HepG2 (cell line): ENCODE data around the gene MEX3A. TPM values are rescaled to one million over a fixed set of nuclear protein-coding genes. Genes with fewer than 3 reads are reported as not detected.
A peak's percentile ranks its signal among the peaks of the same experiment; 100 is the strongest.

Source experiments
- AGO2 ChIP-seq: fragments of 200-400 bp; formaldehyde crosslinking; optimal IDR thresholded peaks from 2 replicates; pipeline ENCODE3; 2017; ENCODE audit warnings: mild to moderate bottlenecking, low read depth, low read length, moderate library complexity
- BORCS8-MEF2B ChIP-seq: sonication (generic); formaldehyde crosslinking; IDR thresholded peaks from 2 replicates; pipeline ENCODE4 v1.8.0; 2022; ENCODE audit warnings: mild to moderate bottlenecking, missing genetic modification reagents
- JUN ChIP-seq: sonication (generic); formaldehyde crosslinking; IDR thresholded peaks from 2 replicates; pipeline ENCODE4 v1.4.0; 2020; ENCODE audit warnings: mild to moderate bottlenecking, missing genetic modification reagents
- KDM5B ChIP-seq: sonication (generic); formaldehyde crosslinking; IDR thresholded peaks from 2 replicates; pipeline ENCODE4 v1.4.0; 2020; ENCODE audit warnings: missing genetic modification reagents, mild to moderate bottlenecking, borderline replicate concordance
- KLF15 ChIP-seq: sonication (generic); formaldehyde crosslinking; IDR thresholded peaks from 2 replicates; pipeline ENCODE4 v1.8.1; 2023; ENCODE audit warnings: borderline replicate concordance, mild to moderate bottlenecking, inconsistent platforms, missing genetic modification reagents, mixed read lengths
- KMT2A ChIP-seq: sonication (generic); formaldehyde crosslinking; IDR thresholded peaks from 2 replicates; pipeline ENCODE4 v1.4.0; 2020; ENCODE audit warnings: missing genetic modification reagents
- MLLT10 ChIP-seq: sonication (generic); formaldehyde crosslinking; IDR thresholded peaks from 2 replicates; pipeline ENCODE4 v1.4.0; 2020; ENCODE audit warnings: missing genetic modification reagents
- MTA3 ChIP-seq: sonication (generic); formaldehyde crosslinking; IDR thresholded peaks from 2 replicates; pipeline ENCODE4 v1.4.0; 2020; ENCODE audit warnings: missing genetic modification reagents
- MYC ChIP-seq: sonication (generic); formaldehyde crosslinking; IDR thresholded peaks from 2 replicates; pipeline ENCODE4 v1.9.0; 2021; ENCODE audit warnings: missing genetic modification reagents, borderline replicate concordance
- NAIF1 ChIP-seq: sonication (generic); formaldehyde crosslinking; IDR thresholded peaks from 2 replicates; pipeline ENCODE4 v1.5.0; 2020; ENCODE audit warnings: mild to moderate bottlenecking, missing genetic modification reagents, borderline replicate concordance
- NBN ChIP-seq: fragments of 450-650 bp; conservative IDR thresholded peaks from 2 replicates; pipeline ENCODE4 v1.6.1; 2017
- NFE2 ChIP-seq: sonication (generic); formaldehyde crosslinking; IDR thresholded peaks from 2 replicates; pipeline ENCODE4 v1.4.0; 2020; ENCODE audit warnings: missing genetic modification reagents
- NFIB ChIP-seq: sonication (generic); formaldehyde crosslinking; IDR thresholded peaks from 2 replicates; pipeline ENCODE4 v1.9.0; 2021; ENCODE audit warnings: missing genetic modification reagents, mild to moderate bottlenecking, borderline replicate concordance
- NFYC ChIP-seq: IDR thresholded peaks from 2 replicates; pipeline ENCODE4 v1.6.1; 2016; ENCODE audit warnings: missing genetic modification reagents, missing compliant biosample characterization
- NR2F6 ChIP-seq, 2 experiments: IDR thresholded peaks; 2 replicates each; pipeline ENCODE4 v1.6.1; 2016; ENCODE audit warnings: antibody characterized with exemption in 1 of 2, mild to moderate bottlenecking in 1 of 2
- PBX2 ChIP-seq: IDR thresholded peaks from 2 replicates; pipeline ENCODE4 v1.6.1; 2016; ENCODE audit warnings: control low read depth
- RXRB ChIP-seq: IDR thresholded peaks from 2 replicates; pipeline ENCODE4 v1.6.1; 2016; ENCODE audit warnings: borderline replicate concordance, missing genetic modification reagents, missing compliant biosample characterization
- SMAD9 ChIP-seq: sonication (generic); formaldehyde crosslinking; IDR thresholded peaks from 2 replicates; pipeline ENCODE4 v1.5.1; 2020; ENCODE audit warnings: mild to moderate bottlenecking, missing genetic modification reagents
- SMYD3 ChIP-seq: sonication (generic); formaldehyde crosslinking; IDR thresholded peaks from 2 replicates; pipeline ENCODE4 v1.8.1; 2023; ENCODE audit warnings: mild to moderate bottlenecking, missing genetic modification reagents
- SNAI1 ChIP-seq: sonication (generic); formaldehyde crosslinking; IDR thresholded peaks from 2 replicates; pipeline ENCODE4 v1.5.0; 2020; ENCODE audit warnings: mild to moderate bottlenecking, missing genetic modification reagents, borderline replicate concordance
- TBX2 ChIP-seq: sonication (generic); formaldehyde crosslinking; IDR thresholded peaks from 2 replicates; pipeline ENCODE4 v1.5.0; 2020; ENCODE audit warnings: missing genetic modification reagents, mild to moderate bottlenecking, borderline replicate concordance
- ZMYM3 ChIP-seq: sonication (generic); formaldehyde crosslinking; IDR thresholded peaks from 2 replicates; pipeline ENCODE4 v1.5.1; 2020; ENCODE audit warnings: mild to moderate bottlenecking, missing genetic modification reagents
- ZNF256 ChIP-seq: sonication (generic); formaldehyde crosslinking; conservative IDR thresholded peaks from 2 replicates; pipeline ENCODE4 v1.4.0; 2020; ENCODE audit warnings: missing genetic modification reagents
- ZNF296 ChIP-seq: sonication (generic); formaldehyde crosslinking; conservative IDR thresholded peaks from 2 replicates; pipeline ENCODE4 v1.5.0; 2020; ENCODE audit warnings: mild to moderate bottlenecking, missing genetic modification reagents
- ZNF558 ChIP-seq: sonication (generic); formaldehyde crosslinking; IDR thresholded peaks from 2 replicates; pipeline ENCODE4 v1.9.0; 2022; ENCODE audit warnings: mild to moderate bottlenecking, missing genetic modification reagents, borderline replicate concordance
- ZNF589 ChIP-seq: sonication (generic); formaldehyde crosslinking; conservative IDR thresholded peaks from 2 replicates; pipeline ENCODE4 v1.8.0; 2022; ENCODE audit warnings: mild to moderate bottlenecking, moderate library complexity, missing genetic modification reagents
- ZNF614 ChIP-seq: IDR thresholded peaks from 2 replicates; pipeline ENCODE4 v1.6.1; 2018; ENCODE audit warnings: missing biosample characterization, missing genetic modification reagents, inconsistent platforms, borderline replicate concordance
- ZNF777 ChIP-seq: sonication (generic); formaldehyde crosslinking; IDR thresholded peaks from 2 replicates; pipeline ENCODE4 v1.4.0; 2020; ENCODE audit warnings: missing genetic modification reagents
- polyA plus RNA-seq, 8 experiments: library from polyadenylated mRNA; depleted of rRNA in 3 of 8; stranded (reverse) in 7 of 8; unstranded in 1 of 8; fragments of >200 nt; fragmentation: Illumina TruSeq in 4 of 8; extraction: Trizol in 4 of 8; gene quantifications; 2 replicates each; pipeline versions ENCODE4 v1.2.1 to v1.2.3, GENCODE V29; 2011 to 2016; ENCODE audit warnings: low read depth in 4 of 8, missing spikeins in 1 of 8, mixed read lengths in 1 of 8; ENCODE audit not compliant: insufficient read depth in 1 of 8
- total RNA-seq, 5 experiments: library from RNA; depleted of rRNA; stranded (reverse); fragments of >200 nt; fragmentation: Illumina TruSeq; extraction: Trizol; gene quantifications; 2 replicates each; pipeline ENCODE4 v1.2.3, GENCODE V29; 2016; ENCODE audit warnings: low read depth in 1 of 5
- TF ChIP-seq, protein P1 (sequence below): sonication (generic); formaldehyde crosslinking; IDR thresholded peaks from 2 replicates; pipeline ENCODE4 v1.4.0; 2020; ENCODE audit warnings: missing genetic modification reagents, mild to moderate bottlenecking, borderline replicate concordance

Gene MEX3A
- total and polyA plus RNA-seq, 2 of the 13 experiments (the other 11 are each of a cell fraction or from before 2014, with no cell fraction given) = 7.6 to 9.1 TPM

DNA sequence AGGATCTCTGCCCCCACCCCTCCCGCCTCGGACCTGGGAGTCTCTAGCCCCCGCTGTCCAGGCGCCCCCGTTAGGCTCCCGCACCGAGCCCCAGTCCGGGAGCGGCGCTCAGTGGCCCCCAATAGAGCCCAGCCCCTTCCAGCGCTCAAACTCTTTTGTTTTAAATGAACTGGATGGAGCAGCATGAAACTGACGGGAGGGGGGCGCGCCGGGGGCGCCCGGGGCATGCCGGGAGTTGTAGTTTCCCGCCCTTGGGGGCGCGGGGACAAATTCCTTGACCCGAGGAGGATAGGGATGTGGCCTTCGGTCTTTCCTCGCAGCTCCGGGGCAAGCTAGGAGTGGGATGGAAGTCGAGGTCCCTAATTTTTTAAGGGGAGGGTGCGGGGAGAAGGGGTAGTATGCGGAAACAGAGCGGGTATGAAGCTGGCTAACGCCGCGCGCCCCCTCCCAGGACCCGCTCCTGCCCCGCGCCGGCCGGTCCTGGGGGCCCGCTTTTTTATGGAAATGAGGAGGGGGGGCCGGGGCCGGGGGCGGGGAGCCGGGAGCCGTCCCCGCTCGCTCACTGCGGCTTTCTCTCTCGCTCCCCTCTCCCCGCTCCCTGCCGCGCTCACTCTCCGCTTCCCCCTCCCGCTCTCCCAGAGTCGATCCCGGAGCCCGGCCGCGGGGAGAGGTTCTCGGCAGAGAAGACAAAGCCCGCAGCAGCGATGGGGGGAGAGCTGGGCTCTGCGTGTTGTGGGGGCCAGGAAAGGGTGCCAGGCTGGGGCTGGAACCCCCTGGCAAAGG, at the start of gene MEX3A (continued):
- TF ChIP-seq MYC (CRISPR knock-in tag) = peak; percentile 73; the same call in 1 of the 2 replicates
- TF ChIP-seq ZNF296 (CRISPR knock-in tag) = no peak
- no peak for TF ChIP-seq NFIB (CRISPR knock-in tag)
- no peak for TF ChIP-seq BORCS8-MEF2B (CRISPR knock-in tag)
- no peak for TF ChIP-seq NFE2 (CRISPR knock-in tag)
- TF ChIP-seq TBX2 (CRISPR knock-in tag) = no peak
- TF ChIP-seq ZNF558 = no peak
- TF ChIP-seq SNAI1 (CRISPR knock-in tag) = no peak
- no peak for TF ChIP-seq SMAD9 (CRISPR knock-in tag)
- peak; percentile 57; the same call in 1 of the 2 replicates for TF ChIP-seq ZNF777 (CRISPR knock-in tag)
- no peak for TF ChIP-seq MLLT10 (CRISPR knock-in tag)
- no peak for TF ChIP-seq PBX2 (CRISPR knock-in tag)
- TF ChIP-seq NAIF1 = peak; percentile 44; the same call in 1 of the 2 replicates
- no peak for TF ChIP-seq JUN (CRISPR knock-in tag)
- peak; percentile 71 for TF ChIP-seq NR2F6 (IDR thresholded peaks at IDR 0.05)
- peak; percentile 59 for TF ChIP-seq NR2F6 (CRISPR knock-in tag; IDR thresholded peaks at IDR 0.05)
- no peak for TF ChIP-seq MTA3 (CRISPR knock-in tag)
- TF ChIP-seq ZMYM3 (CRISPR knock-in tag) = no peak
- TF ChIP-seq ZNF256 = no peak
- no peak for TF ChIP-seq ZNF614
- TF ChIP-seq, protein P1, sequence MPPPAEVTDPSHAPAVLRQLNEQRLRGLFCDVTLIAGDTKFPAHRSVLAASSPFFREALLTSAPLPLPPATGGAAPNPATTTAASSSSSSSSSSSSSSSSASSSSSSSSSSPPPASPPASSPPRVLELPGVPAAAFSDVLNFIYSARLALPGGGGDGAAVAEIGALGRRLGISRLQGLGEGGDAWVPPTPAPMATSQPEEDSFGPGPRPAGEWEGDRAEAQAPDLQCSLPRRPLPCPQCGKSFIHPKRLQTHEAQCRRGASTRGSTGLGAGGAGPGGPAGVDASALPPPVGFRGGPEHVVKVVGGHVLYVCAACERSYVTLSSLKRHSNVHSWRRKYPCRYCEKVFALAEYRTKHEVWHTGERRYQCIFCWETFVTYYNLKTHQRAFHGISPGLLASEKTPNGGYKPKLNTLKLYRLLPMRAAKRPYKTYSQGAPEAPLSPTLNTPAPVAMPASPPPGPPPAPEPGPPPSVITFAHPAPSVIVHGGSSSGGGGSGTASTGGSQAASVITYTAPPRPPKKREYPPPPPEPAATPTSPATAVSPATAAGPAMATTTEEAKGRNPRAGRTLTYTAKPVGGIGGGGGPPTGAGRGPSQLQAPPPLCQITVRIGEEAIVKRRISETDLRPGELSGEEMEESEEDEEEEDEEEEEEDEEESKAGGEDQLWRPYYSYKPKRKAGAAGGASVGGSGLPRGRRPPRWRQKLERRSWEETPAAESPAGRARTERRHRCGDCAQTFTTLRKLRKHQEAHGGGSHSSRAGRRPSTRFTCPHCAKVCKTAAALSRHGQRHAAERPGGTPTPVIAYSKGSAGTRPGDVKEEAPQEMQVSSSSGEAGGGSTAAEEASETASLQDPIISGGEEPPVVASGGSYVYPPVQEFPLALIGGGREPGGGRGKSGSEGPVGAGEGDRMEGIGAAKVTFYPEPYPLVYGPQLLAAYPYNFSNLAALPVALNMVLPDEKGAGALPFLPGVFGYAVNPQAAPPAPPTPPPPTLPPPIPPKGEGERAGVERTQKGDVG = no peak
- TF ChIP-seq SMYD3 (CRISPR knock-in tag) = no peak
- no peak for TF ChIP-seq NFYC (CRISPR knock-in tag)
- peak; percentile 31 for TF ChIP-seq AGO2
- no peak for TF ChIP-seq NBN
- TF ChIP-seq RXRB (CRISPR knock-in tag) = no peak
- TF ChIP-seq ZNF589 (CRISPR knock-in tag) = no peak
- no peak; the same call in 1 of the 2 replicates for TF ChIP-seq KDM5B (CRISPR knock-in tag)
- no peak for TF ChIP-seq KLF15 (CRISPR knock-in tag)
- TF ChIP-seq KMT2A (CRISPR knock-in tag) = no peak
